ENCODE measurements around the gene RGSL1.

GRCh38 chr1:182430263-182431068 lies 19.5 kb upstream of the RGSL1 start:
- TF ChIP-seq EZH2 (IDR thresholded peaks at IDR 0.05; ENCODE audit: insufficient read depth, poor library complexity, severe bottlenecking): no peak
- TF ChIP-seq EZH2phosphoT487 (IDR thresholded peaks at IDR 0.05; ENCODE audit: insufficient read depth, low read depth): no peak

All from GM23248 (cell line).